SU-DHL-6 (cell line): ENCODE results near the gene PLB1.

ENCODE experiments used
- CTCF ChIP-seq: fragments of 200-600 bp; sonication (generic); IDR thresholded peaks from one replicate; pipeline ENCODE4 v1.5.1; 2017; ENCODE audit warnings: antibody characterized with exemption, mild to moderate bottlenecking, low read length, moderate library complexity; ENCODE audit not compliant: insufficient read depth, poor library complexity, severe bottlenecking
- EZH2phosphoT487 ChIP-seq: fragments of 200-600 bp; sonication (generic), shearing (Covaris generic); conservative IDR thresholded peaks from 2 replicates; pipeline ENCODE4 v1.6.1; 2018; ENCODE audit warnings: mild to moderate bottlenecking, antibody characterized with exemption, low read length, moderate library complexity, mixed read lengths

GRCh38 chr2:28590496-28591301 is 94.8 kb downstream of the PLB1 start:
- TF ChIP-seq CTCF (no peak), EZH2phosphoT487 (no peak)
